Measurements from ENCODE around the gene DLG2.
"Not testable (repeated sequence)": the region's sequence is repeated elsewhere in the genome, so short reads cannot be mapped to it uniquely, and the experiment has no call there.

The DLG2 gene

GRCh38 chr11:85276332-85276731, 350.8 kb downstream of the DLG2 start:
- no peak for TF ChIP-seq CTCF (IDR thresholded peaks at IDR 0.05; ENCODE audit: low read length, missing control alignments)
- no peak overlapping the region for H3K4me3 ChIP-seq (replicated peaks; ENCODE audit: low read depth, low read length)
- DNase-seq (ENCODE audit: low read depth): no peak

DNA sequence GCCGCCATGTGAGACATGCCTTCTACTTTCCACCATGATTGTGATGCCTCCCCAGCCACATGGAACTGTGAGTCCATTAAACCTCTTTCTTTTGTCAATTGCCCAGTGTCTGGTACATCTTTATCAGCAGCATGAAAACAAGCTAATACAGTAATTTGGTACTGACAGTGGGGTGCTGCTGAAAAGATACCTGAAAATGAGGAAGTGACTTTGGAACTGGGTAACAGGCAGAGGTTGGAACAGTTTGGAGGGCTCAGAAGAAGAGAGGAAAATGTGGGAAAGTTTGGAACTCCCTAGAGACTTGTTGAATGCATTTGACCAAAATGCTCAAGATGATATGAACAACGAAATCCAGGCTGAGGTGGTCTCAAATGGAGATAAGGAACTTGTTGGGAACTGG, 356.8 kb downstream of the DLG2 start:
- not testable (repeated sequence) for H3K4me3 ChIP-seq (replicated peaks; ENCODE audit: low read depth, low read length); DNase-seq (ENCODE audit: low read depth)

GRCh38 chr11:85269109-85269508, 358.0 kb downstream of the DLG2 start:
- no peak for TF ChIP-seq CTCF (IDR thresholded peaks at IDR 0.05; ENCODE audit: low read length, missing control alignments)
- DNase-seq (ENCODE audit: low read depth): no peak
- no peak overlapping the region for H3K4me3 ChIP-seq (replicated peaks; ENCODE audit: low read depth, low read length)

GRCh38 chr11:85266646-85267045, 360.5 kb downstream of the DLG2 start:
- DNase-seq (ENCODE audit: low read depth): no peak
- TF ChIP-seq CTCF (IDR thresholded peaks at IDR 0.05; ENCODE audit: low read length, missing control alignments): no peak
- H3K4me3 ChIP-seq (replicated peaks; ENCODE audit: low read depth, low read length): no peak overlapping the region

- DNase-seq (ENCODE audit: low read depth): no peak
- TF ChIP-seq CTCF (IDR thresholded peaks at IDR 0.05; ENCODE audit: low read length, missing control alignments): no peak
- H3K4me3 ChIP-seq (replicated peaks; ENCODE audit: low read depth, low read length): no peak overlapping the region
Observed at GRCh38 chr11:85263328-85263727, 363.8 kb downstream of the DLG2 start.

- H3K4me3 ChIP-seq (replicated peaks; ENCODE audit: low read depth, low read length): no peak overlapping the region
- no peak for TF ChIP-seq CTCF (IDR thresholded peaks at IDR 0.05; ENCODE audit: low read length, missing control alignments)
- no peak for DNase-seq (ENCODE audit: low read depth)
Observed at GRCh38 chr11:85257837-85258236, 369.3 kb downstream of the DLG2 start.

DNA sequence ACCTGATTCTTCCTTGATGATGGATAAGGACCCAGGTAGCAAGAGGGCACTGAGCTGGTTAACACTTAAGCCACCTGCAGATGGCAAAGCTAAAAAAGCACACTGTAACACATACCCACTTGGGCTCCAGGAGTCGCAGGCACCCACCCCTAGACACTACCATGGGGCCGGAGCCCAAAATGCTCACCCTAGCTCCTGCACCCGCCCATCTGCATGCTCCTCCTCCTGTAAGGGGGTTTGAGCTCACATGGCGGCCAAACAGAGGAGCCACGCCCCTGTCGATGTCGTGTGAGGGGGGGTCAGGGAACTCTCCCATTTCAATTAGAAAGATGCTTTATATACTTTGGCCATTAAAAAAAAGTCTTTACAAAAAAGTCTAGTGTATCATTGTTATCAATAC, 370.7 kb downstream of the DLG2 start:
- no peak for DNase-seq (ENCODE audit: low read depth)
- H3K4me3 ChIP-seq (replicated peaks; ENCODE audit: low read depth, low read length): no peak overlapping the region
- no peak for TF ChIP-seq CTCF (IDR thresholded peaks at IDR 0.05; ENCODE audit: low read length, missing control alignments)

DNA sequence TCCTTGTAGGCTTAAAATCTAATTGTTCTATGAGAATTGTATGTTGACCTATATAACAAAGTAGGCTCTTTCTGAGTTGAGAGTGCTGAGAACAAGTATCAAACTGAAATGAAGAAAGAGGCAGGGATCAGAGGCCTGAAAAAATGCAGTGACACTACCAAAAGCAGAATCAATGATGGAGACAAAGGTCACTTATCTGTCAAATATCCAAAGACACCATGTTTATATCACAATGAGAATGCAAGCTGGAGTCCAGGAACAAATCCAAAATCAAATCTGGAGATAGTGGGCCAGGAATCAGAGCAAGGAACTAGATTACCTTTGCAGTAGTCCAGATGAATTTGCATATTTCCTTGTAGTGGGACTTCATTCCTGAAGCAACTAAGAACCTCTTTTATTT, 377.7 kb downstream of the DLG2 start:
- DNase-seq (ENCODE audit: low read depth): no peak
- no peak overlapping the region for H3K4me3 ChIP-seq (replicated peaks; ENCODE audit: low read depth, low read length)
- TF ChIP-seq CTCF (IDR thresholded peaks at IDR 0.05; ENCODE audit: low read length, missing control alignments): no peak
